Nephron (organoid): ENCODE measurements around the gene SRSF6.
A peak's percentile ranks its signal among the peaks of the same experiment; 100 is the strongest.

Source experiments
- H3K27ac Mint-ChIP-seq, 3 experiments: 2 replicates each; pipeline ENCODE4 v1.8.0; 2020; ENCODE audit warnings: mixed read lengths in 3 of 3, mild to moderate bottlenecking in 2 of 3, moderate library complexity in 1 of 3
- H3K27me3 Mint-ChIP-seq: 2 replicates; pipeline ENCODE4 v1.8.0; 2021; ENCODE audit warnings: low read depth, mild to moderate bottlenecking, moderate library complexity, mixed read lengths
- H3K36me3 Mint-ChIP-seq: 2 replicates; pipeline ENCODE4 v1.8.0; 2020; ENCODE audit warnings: low read depth, mixed read lengths
- H3K4me1 Mint-ChIP-seq: 2 replicates; pipeline ENCODE4 v1.8.0; 2020; ENCODE audit warnings: mixed read lengths
- H3K4me3 Mint-ChIP-seq, 3 experiments: 2 replicates each; pipeline ENCODE4 v1.8.0; 2020; ENCODE audit warnings: mild to moderate bottlenecking in 3 of 3, mixed read lengths in 3 of 3, moderate library complexity in 2 of 3
- H3K9me3 Mint-ChIP-seq: 2 replicates; pipeline ENCODE4 v1.8.0; 2020; ENCODE audit warnings: mixed read lengths
- TF ChIP-seq, protein P1 (sequence below), 3 experiments: fragments of 200-600 bp; sonication (generic); IDR thresholded peaks; one replicate each; pipeline ENCODE4 v1.5.0; 2021; ENCODE audit warnings: antibody characterized with exemption in 3 of 3; ENCODE audit not compliant: unreplicated experiment in 3 of 3

SRSF6 gene

GRCh38 chr20:43457640-43458421 lies at the start of gene SRSF6:
Gene SRSF6, plus strand, starts transcription at chr20:43457896. Its CDS starts 138 bp downstream, at chr20:43458034.
- Mint-ChIP-seq H3K4me3 (peak within 1 kb of the TSS; percentile 85 to 92 (median 91)), H3K27ac (peak within 1 kb of the TSS; percentile 98 to 99 (median 99)), H3K36me3 (peaks cover 42% of the 10 kb centered on the region), H3K27me3 (peaks cover 9% of the 10 kb centered on the region), H3K4me1 (peaks cover 29% of the 10 kb centered on the region), H3K9me3 (no peaks in the 10 kb centered on the region)
- TF ChIP-seq, protein P1, sequence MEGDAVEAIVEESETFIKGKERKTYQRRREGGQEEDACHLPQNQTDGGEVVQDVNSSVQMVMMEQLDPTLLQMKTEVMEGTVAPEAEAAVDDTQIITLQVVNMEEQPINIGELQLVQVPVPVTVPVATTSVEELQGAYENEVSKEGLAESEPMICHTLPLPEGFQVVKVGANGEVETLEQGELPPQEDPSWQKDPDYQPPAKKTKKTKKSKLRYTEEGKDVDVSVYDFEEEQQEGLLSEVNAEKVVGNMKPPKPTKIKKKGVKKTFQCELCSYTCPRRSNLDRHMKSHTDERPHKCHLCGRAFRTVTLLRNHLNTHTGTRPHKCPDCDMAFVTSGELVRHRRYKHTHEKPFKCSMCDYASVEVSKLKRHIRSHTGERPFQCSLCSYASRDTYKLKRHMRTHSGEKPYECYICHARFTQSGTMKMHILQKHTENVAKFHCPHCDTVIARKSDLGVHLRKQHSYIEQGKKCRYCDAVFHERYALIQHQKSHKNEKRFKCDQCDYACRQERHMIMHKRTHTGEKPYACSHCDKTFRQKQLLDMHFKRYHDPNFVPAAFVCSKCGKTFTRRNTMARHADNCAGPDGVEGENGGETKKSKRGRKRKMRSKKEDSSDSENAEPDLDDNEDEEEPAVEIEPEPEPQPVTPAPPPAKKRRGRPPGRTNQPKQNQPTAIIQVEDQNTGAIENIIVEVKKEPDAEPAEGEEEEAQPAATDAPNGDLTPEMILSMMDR (IDR thresholded peaks at IDR 0.05; ENCODE audit: unreplicated experiment in 3 of 3) = no peak

- Mint-ChIP-seq H3K4me3 (no peak overlapping the region), H3K27me3 (peaks cover 9% of the 10 kb centered on the region), H3K9me3 (peaks cover 47% of the 10 kb centered on the region), H3K27ac (no peak overlapping the region), H3K36me3 (no peaks in the 10 kb centered on the region), H3K4me1 (no peaks in the 10 kb centered on the region)
- TF ChIP-seq, protein P1 (IDR thresholded peaks at IDR 0.05; ENCODE audit: unreplicated experiment in 3 of 3) = peak; percentile 20 to 51 (median 26)
Measured at GRCh38 chr20:43408848-43409576, 48.7 kb upstream of the SRSF6 start.

- Mint-ChIP-seq H3K36me3 (no peaks in the 10 kb centered on the region), H3K9me3 (peaks cover 45% of the 10 kb centered on the region), H3K27ac (no peak overlapping the region), H3K27me3 (peaks cover 9% of the 10 kb centered on the region), H3K4me1 (no peaks in the 10 kb centered on the region), H3K4me3 (no peak overlapping the region)
- TF ChIP-seq, protein P1 (IDR thresholded peaks at IDR 0.05; ENCODE audit: unreplicated experiment in 3 of 3) = no peak
Measured at GRCh38 chr20:43409577-43409913, 48.2 kb upstream of the SRSF6 start.

- Mint-ChIP-seq H3K9me3 (peaks cover 30% of the 10 kb centered on the region), H3K27ac (no peak overlapping the region), H3K36me3 (peaks cover 2% of the 10 kb centered on the region), H3K4me3 (no peak overlapping the region), H3K27me3 (peaks cover 9% of the 10 kb centered on the region), H3K4me1 (no peaks in the 10 kb centered on the region)
- TF ChIP-seq, protein P1 (IDR thresholded peaks at IDR 0.05; ENCODE audit: unreplicated experiment in 3 of 3) = no peak
Measured at GRCh38 chr20:43415661-43416430, 41.9 kb upstream of the SRSF6 start.

- H3K4me1 Mint-ChIP-seq = no peaks in the 10 kb centered on the region
- H3K4me3 Mint-ChIP-seq = no peak overlapping the region
- no peak overlapping the region for H3K27ac Mint-ChIP-seq
- H3K27me3 Mint-ChIP-seq = peaks cover 9% of the 10 kb centered on the region
- H3K36me3 Mint-ChIP-seq = peaks cover 4% of the 10 kb centered on the region
- peaks cover 31% of the 10 kb centered on the region for H3K9me3 Mint-ChIP-seq
- TF ChIP-seq, protein P1 (IDR thresholded peaks at IDR 0.05; ENCODE audit: unreplicated experiment in 3 of 3) = no peak
Measured at GRCh38 chr20:43416591-43417228, 41.0 kb upstream of the SRSF6 start.
